Smooth muscle cell (in vitro differentiated cells): Measurements from ENCODE around the gene KLK15. TPM values are rescaled to one million over a fixed set of nuclear protein-coding genes. Genes with fewer than 3 reads are reported as not detected.
"Not testable (repeated sequence)": the region's sequence is repeated elsewhere in the genome, so short reads cannot be mapped to it uniquely, and the experiment has no call there.

Experiments
- DNase-seq: peaks from one replicate; lab custom pipeline; 2025; ENCODE audit not compliant: unreplicated experiment; lab: John Stamatoyannopoulos, UW
- H2AFZ ChIP-seq: fragments of 200-600 bp; sonication (generic); 2 replicates; pipeline ENCODE4 v1.6.0; 2016; ENCODE audit warnings: antibody characterized with exemption, low read depth, mild to moderate bottlenecking
- H3F3A ChIP-seq: fragments of 200-600 bp; sonication (generic); 2 replicates; pipeline ENCODE4 v1.6.0; 2017; ENCODE audit warnings: antibody characterized with exemption, low read depth
- H3K27ac ChIP-seq: fragments of 200-600 bp; sonication (generic); 2 replicates; pipeline ENCODE4 v1.5.1; 2016; ENCODE audit warnings: low read depth, mild to moderate bottlenecking
- H3K27me3 ChIP-seq: fragments of 200-600 bp; sonication (generic); 2 replicates; pipeline ENCODE4 v1.6.1; 2016; ENCODE audit warnings: low read depth, mild to moderate bottlenecking
- H3K36me3 ChIP-seq: fragments of 200-600 bp; sonication (generic); 2 replicates; pipeline ENCODE4 v1.5.1; 2016; ENCODE audit warnings: low read depth
- H3K4me1 ChIP-seq: fragments of 200-600 bp; sonication (generic); 2 replicates; pipeline ENCODE4 v1.5.1; 2016; ENCODE audit warnings: low read depth
- H3K4me2 ChIP-seq: fragments of 200-600 bp; sonication (generic); 2 replicates; pipeline ENCODE4 v1.6.0; 2016; ENCODE audit warnings: mild to moderate bottlenecking
- H3K4me3 ChIP-seq: fragments of 200-600 bp; sonication (generic); 2 replicates; pipeline ENCODE4 v1.5.1; 2016; ENCODE audit warnings: mild to moderate bottlenecking
- H3K79me2 ChIP-seq: fragments of 200-600 bp; sonication (generic); 2 replicates; pipeline ENCODE4 v1.6.0; 2016; ENCODE audit warnings: low read depth, mild to moderate bottlenecking
- H3K9ac ChIP-seq: fragments of 200-600 bp; sonication (generic); 2 replicates; pipeline ENCODE4 v1.6.0; 2016; ENCODE audit warnings: low read depth
- H3K9me3 ChIP-seq: fragments of 200-600 bp; sonication (generic); replicated peaks from 2 replicates; pipeline ENCODE4 v1.5.1; 2016; ENCODE audit warnings: low read depth
- H4K20me1 ChIP-seq: fragments of 200-600 bp; sonication (generic); 2 replicates; pipeline ENCODE4 v1.6.0; 2016; ENCODE audit warnings: low read depth
- WGBS: methylation state at CpG from one replicate; pipeline ENCODE4 v1.1.7; 2016; ENCODE audit warnings: low lambda C conversion rate; 5-methylcytosine and 5-hydroxymethylcytosine counted together
- polyA plus RNA-seq: library from polyadenylated mRNA; unstranded; fragments of >200 nt; fragmentation: Nextera tagmentation; extraction: Ambion mirVana; gene quantifications from 2 replicates; pipeline ENCODE4 v1.2.1, GENCODE V29; 2016
- total RNA-seq: library from RNA; depleted of rRNA; stranded (reverse); fragments of >200 nt; gene quantifications from 2 replicates; pipeline ENCODE4 v1.2.3, GENCODE V29; 2014
- TF ChIP-seq, protein P1 (sequence below): fragments of 200-600 bp; sonication (generic); IDR thresholded peaks from 2 replicates; pipeline ENCODE4 v1.5.1; 2017; ENCODE audit warnings: borderline replicate concordance, mild to moderate bottlenecking, antibody characterized with exemption; ENCODE audit not compliant: insufficient read depth, poor library complexity, severe bottlenecking

Gene KLK15
- total and polyA plus RNA-seq, 2 experiments from 2014 or later: not detected

DNA sequence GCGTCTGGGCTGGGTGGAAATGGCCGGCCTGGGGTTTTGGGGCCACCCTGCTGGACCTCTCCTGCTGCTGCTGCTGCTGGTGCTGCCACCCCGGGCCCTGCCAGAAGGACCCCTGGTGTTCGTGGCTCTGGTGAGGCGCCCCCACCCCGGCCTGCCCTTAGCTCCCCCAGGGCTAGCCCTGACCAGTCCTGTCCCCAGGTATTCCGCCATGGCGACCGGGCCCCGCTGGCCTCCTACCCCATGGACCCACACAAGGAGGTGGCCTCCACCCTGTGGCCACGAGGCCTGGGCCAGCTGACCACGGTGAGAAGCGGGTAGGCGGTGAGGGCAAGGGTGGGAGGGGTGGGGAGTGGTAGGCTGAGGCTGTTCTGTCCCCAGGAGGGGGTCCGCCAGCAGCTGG, 43.0 kb downstream of the KLK15 start, which contains the start of gene ACP4:
Gene ACP4, plus strand, starts transcription at position 20 of the 400 bp plus-strand sequence. Its CDS starts 0 bp downstream, at position 20.
- H3K9ac ChIP-seq: no peak within 1 kb of the TSS
- H3F3A ChIP-seq: no peaks in the 10 kb centered on the region
- TF ChIP-seq, protein P1, sequence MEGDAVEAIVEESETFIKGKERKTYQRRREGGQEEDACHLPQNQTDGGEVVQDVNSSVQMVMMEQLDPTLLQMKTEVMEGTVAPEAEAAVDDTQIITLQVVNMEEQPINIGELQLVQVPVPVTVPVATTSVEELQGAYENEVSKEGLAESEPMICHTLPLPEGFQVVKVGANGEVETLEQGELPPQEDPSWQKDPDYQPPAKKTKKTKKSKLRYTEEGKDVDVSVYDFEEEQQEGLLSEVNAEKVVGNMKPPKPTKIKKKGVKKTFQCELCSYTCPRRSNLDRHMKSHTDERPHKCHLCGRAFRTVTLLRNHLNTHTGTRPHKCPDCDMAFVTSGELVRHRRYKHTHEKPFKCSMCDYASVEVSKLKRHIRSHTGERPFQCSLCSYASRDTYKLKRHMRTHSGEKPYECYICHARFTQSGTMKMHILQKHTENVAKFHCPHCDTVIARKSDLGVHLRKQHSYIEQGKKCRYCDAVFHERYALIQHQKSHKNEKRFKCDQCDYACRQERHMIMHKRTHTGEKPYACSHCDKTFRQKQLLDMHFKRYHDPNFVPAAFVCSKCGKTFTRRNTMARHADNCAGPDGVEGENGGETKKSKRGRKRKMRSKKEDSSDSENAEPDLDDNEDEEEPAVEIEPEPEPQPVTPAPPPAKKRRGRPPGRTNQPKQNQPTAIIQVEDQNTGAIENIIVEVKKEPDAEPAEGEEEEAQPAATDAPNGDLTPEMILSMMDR: no peak
- H3K27ac ChIP-seq: no peak within 1 kb of the TSS
- H3K27me3 ChIP-seq: no peaks in the 10 kb centered on the region
- H3K79me2 ChIP-seq: no peaks in the 10 kb centered on the region
- H3K4me2 ChIP-seq: no peak within 1 kb of the TSS
- H3K36me3 ChIP-seq: no peaks in the 10 kb centered on the region
- H3K4me3 ChIP-seq: no peak within 1 kb of the TSS
- H2AFZ ChIP-seq: no peak within 1 kb of the TSS
- H3K4me1 ChIP-seq: no peaks in the 10 kb centered on the region
- WGBS: 95% methylated on average over 12 of the region's 15 CpGs
- no peaks in the 10 kb centered on the region for H3K9me3 ChIP-seq
- no peak for DNase-seq
- peaks cover 2% of the 10 kb centered on the region for H4K20me1 ChIP-seq

DNA sequence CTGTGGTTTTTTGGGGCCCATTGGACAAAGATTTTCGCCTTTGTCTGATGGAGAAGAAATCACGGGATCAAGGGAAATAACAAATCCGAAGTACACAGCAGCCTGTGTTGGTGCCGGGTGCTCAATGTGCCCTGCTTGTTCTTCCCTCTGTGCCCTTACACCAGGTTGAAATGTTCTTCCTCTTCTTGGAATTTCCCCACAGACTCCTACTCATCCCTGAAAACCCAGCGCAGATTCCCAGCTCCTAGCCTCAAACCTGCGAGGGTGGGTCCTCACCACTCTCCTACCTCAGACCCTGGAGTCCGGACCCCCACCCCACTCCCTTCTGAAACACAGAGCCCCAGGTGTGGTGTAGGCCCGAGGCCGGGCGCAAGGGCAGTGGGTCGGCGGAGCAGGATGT, 48.0 kb downstream of the KLK15 start:
- Histone ChIP-seq H3K4me3 (no peak overlapping the region), H3K27ac (no peak overlapping the region), H4K20me1 (no peaks in the 10 kb centered on the region), H3K9me3 (no peaks in the 10 kb centered on the region), H2AFZ (no peak overlapping the region), H3F3A (no peaks in the 10 kb centered on the region), H3K27me3 (peaks cover 4% of the 10 kb centered on the region), H3K36me3 (no peaks in the 10 kb centered on the region), H3K4me1 (peaks cover 4% of the 10 kb centered on the region), H3K4me2 (no peak overlapping the region), H3K9ac (no peak overlapping the region), H3K79me2 (no peaks in the 10 kb centered on the region)
- TF ChIP-seq, protein P1: no peak
- DNase-seq: no peak
- WGBS: 85% methylated on average over 12 of the region's 12 CpGs

DNA sequence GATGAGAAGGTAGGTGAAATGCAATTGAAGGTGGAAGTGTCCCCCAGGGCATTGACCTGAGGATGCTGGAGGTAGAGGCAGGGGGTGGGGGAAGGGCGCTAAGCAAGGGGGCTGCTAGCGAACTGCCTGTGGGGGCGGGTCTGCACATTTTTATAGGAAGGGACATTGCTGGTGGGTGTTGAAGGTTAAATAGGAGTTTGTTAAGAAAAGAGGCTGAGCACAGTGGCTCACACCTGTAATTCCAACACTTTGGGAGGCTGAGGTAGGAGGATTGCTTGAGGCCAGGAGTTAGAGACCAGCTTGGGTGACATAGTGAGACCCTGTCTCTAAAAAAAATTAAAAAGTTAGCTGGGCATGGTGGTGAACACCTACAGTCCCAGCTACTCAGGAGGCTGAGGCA, 48.7 kb downstream of the KLK15 start:
- no peak overlapping the region for H3K9ac ChIP-seq
- H3K9me3 ChIP-seq: no peaks in the 10 kb centered on the region
- no peak overlapping the region for H3K27ac ChIP-seq
- WGBS: 100% methylated on average over 3 of the region's 3 CpGs
- H3F3A ChIP-seq: no peaks in the 10 kb centered on the region
- TF ChIP-seq, protein P1: no peak
- H3K79me2 ChIP-seq: no peaks in the 10 kb centered on the region
- H3K4me2 ChIP-seq: no peak overlapping the region
- no peak overlapping the region for H2AFZ ChIP-seq
- no peak for DNase-seq
- H3K4me3 ChIP-seq: no peak overlapping the region
- H4K20me1 ChIP-seq: no peaks in the 10 kb centered on the region
- H3K4me1 ChIP-seq: peaks cover 4% of the 10 kb centered on the region
- H3K27me3 ChIP-seq: peaks cover 10% of the 10 kb centered on the region
- H3K36me3 ChIP-seq: no peaks in the 10 kb centered on the region

DNA sequence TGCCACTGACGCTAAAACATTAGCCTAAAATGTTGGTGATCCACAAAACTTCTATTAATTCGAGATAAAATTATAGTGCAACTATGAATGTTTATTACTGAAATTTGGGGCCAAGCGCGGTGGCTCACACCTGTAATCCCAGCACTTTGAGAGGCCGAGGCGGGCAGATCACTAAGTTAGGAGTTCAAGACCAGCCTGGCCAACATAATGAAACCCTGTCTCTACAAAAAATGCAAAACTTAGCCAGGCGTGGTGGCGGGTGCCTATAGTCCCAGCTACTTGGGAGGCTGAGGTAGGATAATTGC, 49.6 kb downstream of the KLK15 start:
- not testable (repeated sequence) for H3K4me2 ChIP-seq, H3K4me1 ChIP-seq
- 41% methylated on average over 8 of the region's 8 CpGs for WGBS

More for the DNA sequence above, 49.6 kb downstream of the KLK15 start:
- not testable (repeated sequence) for H3K27ac ChIP-seq, H3F3A ChIP-seq, H3K4me3 ChIP-seq, H2AFZ ChIP-seq, H3K79me2 ChIP-seq, H3K36me3 ChIP-seq, H4K20me1 ChIP-seq, H3K9ac ChIP-seq, H3K9me3 ChIP-seq, DNase-seq
- peaks cover 19% of the 10 kb centered on the region for H3K27me3 ChIP-seq
